IMR-90 (cell line): ENCODE measurements around the gene NCBP2L. TPM values are rescaled to one million over a fixed set of nuclear protein-coding genes. Genes with fewer than 3 reads are reported as not detected.
A peak's percentile ranks its signal among the peaks of the same experiment; 100 is the strongest.

Experiments used
- ATAC-seq: fragments of 200-7000 bp; cut with Tn5 transposase; 2 replicates; pipeline ENCODE4 v1.9.1; 2020; ENCODE audit warnings: low read depth, mild to moderate bottlenecking, moderate library complexity
- BruUV-seq: library from RNA; stranded (reverse); fragments of 400-500 nt; replicated peaks from 2 replicates; lab custom pipeline; 2021; lab: Mats Ljungman, UMichigan
- CTCF ChIA-PET: fragments of 300-600 bp; formaldehyde crosslinking; extraction: SDS; loops from one replicate; lab custom pipeline; 2021; ENCODE audit warnings: antibody characterized with exemption; lab: Yijun Ruan, JAX
- POLR2A ChIA-PET: fragments of 300-600 bp; sonication (Branson Sonifier 250); formaldehyde crosslinking; loops from one replicate; lab custom pipeline; 2022; ENCODE audit warnings: antibody characterized with exemption; ENCODE audit not compliant: unreplicated experiment; lab: Charles Lee
- DNase-seq: peaks from one replicate; pipeline ENCODE4 v3.0.0; 2013
- H2AFZ ChIP-seq: replicated peaks from 2 replicates; pipeline ENCODE3; 2013; ENCODE audit warnings: low read length, mild to moderate bottlenecking; ENCODE audit not compliant: poor library complexity
- H2AK5ac ChIP-seq: 2 replicates; pipeline ENCODE4 v1.6.1; 2013; ENCODE audit warnings: low read depth, low read length, inconsistent platforms
- H2AK9ac ChIP-seq: replicated peaks from 2 replicates; pipeline ENCODE3; 2013; ENCODE audit warnings: mild to moderate bottlenecking, low read depth, low read length, moderate library complexity; ENCODE audit not compliant: poor library complexity
- H2BK120ac ChIP-seq: 2 replicates; pipeline ENCODE4 v1.6.1; 2013; ENCODE audit warnings: low read depth, low read length, inconsistent platforms
- H2BK15ac ChIP-seq: 3 replicates; pipeline ENCODE4 v1.6.1; 2013; ENCODE audit warnings: low read depth, low read length, inconsistent platforms
- H2BK20ac ChIP-seq: 2 replicates; pipeline ENCODE4 v1.6.1; 2013; ENCODE audit warnings: low read depth, mild to moderate bottlenecking, inconsistent platforms, low read length, moderate library complexity
- H2BK5ac ChIP-seq: 2 replicates; pipeline ENCODE4 v1.6.1; 2013; ENCODE audit warnings: mild to moderate bottlenecking, low read depth, low read length, inconsistent platforms; ENCODE audit not compliant: poor library complexity, severe bottlenecking
- H3K14ac ChIP-seq: replicated peaks from 2 replicates; pipeline ENCODE4 v1.6.1; 2013; ENCODE audit warnings: low read depth, low read length, inconsistent platforms
- H3K18ac ChIP-seq: 2 replicates; pipeline ENCODE4 v1.6.1; 2013; ENCODE audit warnings: low read depth, low read length, control low read depth
- H3K23ac ChIP-seq: 2 replicates; pipeline ENCODE4 v1.6.1; 2013; ENCODE audit warnings: low read depth, low read length, inconsistent platforms
- H3K27ac ChIP-seq: 2 replicates; pipeline ENCODE4 v1.5.1; 2013; ENCODE audit warnings: mild to moderate bottlenecking, control low read depth, low read length; ENCODE audit not compliant: insufficient read depth
- H3K27me3 ChIP-seq: 2 replicates; pipeline ENCODE4 v1.6.1; 2013; ENCODE audit warnings: low read length; ENCODE audit not compliant: control insufficient read depth, insufficient read depth
- H3K36me3 ChIP-seq: 2 replicates; pipeline ENCODE4 v1.6.1; 2013; ENCODE audit warnings: low read length, mixed read lengths; ENCODE audit not compliant: control insufficient read depth, insufficient read depth
- H3K4ac ChIP-seq: 2 replicates; pipeline ENCODE4 v1.6.1; 2013; ENCODE audit warnings: low read depth, low read length, inconsistent platforms
- H3K4me1 ChIP-seq: 2 replicates; pipeline ENCODE4 v1.6.1; 2013; ENCODE audit warnings: low read length, mixed read lengths; ENCODE audit not compliant: control insufficient read depth, insufficient read depth
- H3K4me2 ChIP-seq: 2 replicates; pipeline ENCODE4 v1.6.1; 2013; ENCODE audit warnings: low read depth, mild to moderate bottlenecking, control low read depth, low read length, moderate library complexity
- H3K4me3 ChIP-seq: 2 replicates; pipeline ENCODE4 v1.5.1; 2013; ENCODE audit warnings: low read depth, mild to moderate bottlenecking, control low read depth, low read length, moderate library complexity; ENCODE audit not compliant: insufficient read depth
- H3K56ac ChIP-seq: 2 replicates; pipeline ENCODE4 v1.6.1; 2013; ENCODE audit warnings: low read length, inconsistent platforms; ENCODE audit not compliant: insufficient read depth; ENCODE audit errors: extremely low read depth
- H3K79me1 ChIP-seq, 2 experiments: 2 replicates each; pipeline ENCODE4 v1.6.1; 2013; ENCODE audit warnings: low read length in 2 of 2, inconsistent platforms in 1 of 2, low read depth in 1 of 2
- H3K9ac ChIP-seq: 2 replicates; pipeline ENCODE4 v1.6.1; 2013; ENCODE audit warnings: low read depth, low read length, control low read depth
- H3K9me1 ChIP-seq: 2 replicates; pipeline ENCODE4 v1.6.1; 2013; ENCODE audit warnings: low read length, inconsistent platforms; ENCODE audit not compliant: insufficient read depth
- H3K9me3 ChIP-seq: 2 replicates; pipeline ENCODE4 v1.6.1; 2013; ENCODE audit warnings: low read length; ENCODE audit not compliant: control insufficient read depth, insufficient read depth
- H4K20me1 ChIP-seq: 2 replicates; pipeline ENCODE4 v1.6.1; 2013; ENCODE audit warnings: low read length, inconsistent platforms; ENCODE audit not compliant: insufficient read depth
- H4K5ac ChIP-seq: 2 replicates; pipeline ENCODE4 v1.6.1; 2013; ENCODE audit warnings: mild to moderate bottlenecking, low read depth, low read length, control low read depth
- H4K8ac ChIP-seq, 2 experiments: 2 replicates each; pipeline ENCODE4 v1.6.1; 2013; ENCODE audit warnings: low read depth in 2 of 2, low read length in 2 of 2, control low read depth in 1 of 2, inconsistent platforms in 1 of 2
- H4K91ac ChIP-seq: 2 replicates; pipeline ENCODE4 v1.6.1; 2013; ENCODE audit warnings: low read depth, low read length, inconsistent platforms; ENCODE audit not compliant: insufficient read depth
- BHLHE40 ChIP-seq: fragments of 150-350 bp; IDR thresholded peaks from 2 replicates; pipeline ENCODE4 v1.6.1; 2016; ENCODE audit warnings: mild to moderate bottlenecking, low read depth, low read length
- CHD1 ChIP-seq: IDR thresholded peaks from 2 replicates; pipeline ENCODE4 v1.6.1; 2012; ENCODE audit warnings: low read depth, low read length, improper control_type of control experiment
- CTCF ChIP-seq: conservative IDR thresholded peaks from 2 replicates; pipeline ENCODE4 v1.5.1; 2012; ENCODE audit warnings: mild to moderate bottlenecking, low read depth, low read length, improper control_type of control experiment
- MAFK ChIP-seq: IDR thresholded peaks from 2 replicates; pipeline ENCODE4 v1.6.1; 2012; ENCODE audit warnings: low read depth, low read length, improper control_type of control experiment
- MXI1 ChIP-seq: IDR thresholded peaks from 2 replicates; pipeline ENCODE4 v1.6.1; 2012; ENCODE audit warnings: low read depth, mild to moderate bottlenecking, low read length, moderate library complexity, borderline replicate concordance
- RCOR1 ChIP-seq: IDR thresholded peaks from 2 replicates; pipeline ENCODE4 v1.6.1; 2012; ENCODE audit warnings: mild to moderate bottlenecking, low read length, improper control_type of control experiment; ENCODE audit not compliant: insufficient replicate concordance
- WGBS, 2 experiments: methylation state at CpG; one replicate each; pipeline versions ENCODE4 v1.1.5 to v1.1.7; 2013; ENCODE audit warnings: missing lambda C conversion rate in 2 of 2; ENCODE audit not compliant: insufficient read length in 1 of 2; ENCODE audit errors: extremely low coverage in 2 of 2; 5-methylcytosine and 5-hydroxymethylcytosine counted together
- dilution Hi-C: fragments of 300-500 bp; cut with HindIII; formaldehyde crosslinking; loops from one replicate; pipeline ENCODE4 v1.14.3; 2018; ENCODE audit warnings: low sequenced_read_pairs; ENCODE audit not compliant: unreplicated experiment
- in situ Hi-C: fragments of 300-500 bp; cut with MboI; formaldehyde crosslinking; loops from 3 replicates; pipeline ENCODE4 v1.14.3; 2019; ENCODE audit warnings: low sequenced_read_pairs, inconsistent platforms, mixed read lengths
- intact Hi-C: fragments of 100-400 bp; cut with micrococcal nuclease; formaldehyde crosslinking; loops from 2 replicates; pipeline ENCODE4 v1.10.0; 2022
- polyA plus RNA-seq, 3 experiments: library from polyadenylated mRNA; depleted of rRNA; stranded (reverse); fragments of >200 nt; gene quantifications; 2 replicates each; pipeline ENCODE4 v1.2.3, GENCODE V29; 2012; ENCODE audit warnings: low replicate concordance in 1 of 3
- total RNA-seq: library from RNA; depleted of rRNA; stranded (reverse); fragments of >200 nt; gene quantifications from 2 replicates; pipeline ENCODE4 v1.2.3, GENCODE V29; 2012

The NCBP2L gene
- total and polyA plus RNA-seq, 2 of the 4 experiments (the other 2 are of a cell fraction) = not detected

DNA sequence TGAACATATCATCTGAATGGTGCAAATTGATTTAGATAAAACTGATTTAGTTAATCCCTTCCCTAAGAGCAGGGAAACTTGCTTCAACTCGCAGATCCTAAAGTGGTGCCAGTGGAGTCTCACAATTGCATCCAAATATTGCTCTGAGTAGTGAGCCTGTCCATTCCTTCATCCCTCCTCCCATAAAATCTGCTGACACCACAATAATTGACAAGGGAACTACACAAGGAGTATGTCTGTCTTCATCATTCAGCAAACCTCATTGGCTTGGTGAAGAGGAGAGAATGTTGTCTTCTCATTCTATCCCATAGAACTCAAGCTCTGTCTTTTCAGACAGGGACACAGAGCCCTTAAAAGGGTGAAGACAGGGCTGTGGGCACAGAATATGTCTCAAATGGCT is 52.3 kb downstream of the NCBP2L start:
- Histone ChIP-seq H4K8ac (no peak overlapping the region), H2BK120ac (no peak overlapping the region), H4K20me1 (no peaks in the 10 kb centered on the region; the same call in 1 of the 2 replicates), H3K56ac (no peak overlapping the region), H3K23ac (no peak overlapping the region), H3K4me3 (no peak overlapping the region), H3K9ac (no peak overlapping the region), H3K79me1 (no peaks in the 10 kb centered on the region), H3K27ac (no peak overlapping the region), H2AK9ac (no peak overlapping the region), H3K27me3 (peaks cover 8% of the 10 kb centered on the region), H3K14ac (no peak overlapping the region), H2BK15ac (no peak overlapping the region), H3K4me1 (no peaks in the 10 kb centered on the region), H3K36me3 (no peaks in the 10 kb centered on the region), H3K4me2 (no peak overlapping the region), H3K9me1 (no peaks in the 10 kb centered on the region), H2BK20ac (no peak overlapping the region), H2AFZ (no peak overlapping the region), H2AK5ac (no peak overlapping the region), H3K9me3 (no peaks in the 10 kb centered on the region), H3K18ac (no peak overlapping the region), H4K5ac (no peak overlapping the region), H2BK5ac (no peak overlapping the region), H4K91ac (no peak overlapping the region), H3K4ac (no peak overlapping the region)
- ChIA-PET POLR2A (no interaction called here), CTCF (no interaction called here)
- 80% methylated on average over 1 of the region's 1 CpG; no CpG with 5 or more reads in 1 of the 2 experiments for WGBS, 2 experiments
- dilution Hi-C loops (no loop called here), in situ Hi-C loops (no loop called here), intact Hi-C loops (no loop called here)
- BruUV-seq = no TSS peak
- TF ChIP-seq MXI1 = no peak
- TF ChIP-seq CHD1 = no peak
- no peak for TF ChIP-seq BHLHE40
- TF ChIP-seq CTCF = no peak
- TF ChIP-seq RCOR1 = no peak
- peak; percentile 96 for TF ChIP-seq MAFK
- ATAC-seq (no peak), DNase-seq (no peak)
